GM12801 (cell line): ENCODE results near the gene COG4.

Source experiments
- CTCF ChIP-seq: IDR thresholded peaks from one replicate; pipeline ENCODE4 v1.5.1; 2011; ENCODE audit warnings: control low read depth; ENCODE audit not compliant: insufficient read length; ENCODE audit errors: extremely low read depth

The COG4 gene

GRCh38 chr16:70468776-70469525 is 54.4 kb downstream of the COG4 start:
- no peak for TF ChIP-seq CTCF

DNA sequence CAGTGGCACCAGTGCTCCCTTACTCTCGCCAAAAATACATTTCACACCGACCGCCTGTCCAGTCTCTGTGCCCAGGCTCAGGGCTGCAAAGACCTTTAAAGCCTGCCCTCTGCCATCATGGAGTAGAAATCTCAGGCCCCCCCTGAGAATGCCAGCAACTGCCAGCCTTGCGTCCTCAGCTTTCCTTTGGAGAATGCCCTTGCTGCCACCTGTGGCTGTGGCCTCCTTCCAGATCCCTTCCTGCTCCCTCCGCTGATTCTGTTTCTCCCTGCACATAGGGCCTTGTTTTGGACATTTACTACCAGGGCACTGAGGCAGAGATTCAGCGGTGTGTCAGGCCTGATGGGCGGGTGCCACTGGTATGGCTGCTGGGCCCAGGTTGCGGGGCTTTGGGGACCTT is 55.7 kb downstream of the COG4 start:
- TF ChIP-seq CTCF, result no peak

DNA sequence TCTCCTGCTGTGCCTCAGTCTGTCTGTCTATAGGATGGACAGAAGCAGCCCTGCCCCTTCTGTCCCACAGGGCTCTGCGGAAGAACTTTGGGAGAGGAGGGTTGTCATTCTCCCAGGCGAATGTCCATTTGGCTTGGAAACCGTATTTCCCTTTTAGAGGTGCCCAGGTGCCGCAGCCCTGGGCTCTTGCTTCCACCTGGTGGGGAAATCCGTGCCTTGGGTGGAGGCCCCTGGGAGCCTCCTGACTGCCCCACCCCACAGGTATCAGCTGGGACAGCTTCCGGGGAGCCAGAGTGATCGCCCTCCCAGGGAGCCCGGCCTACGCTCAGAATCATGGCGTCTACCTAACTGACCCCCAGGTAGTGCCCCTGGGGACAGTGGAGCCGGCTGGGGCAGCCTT is 56.2 kb downstream of the COG4 start:
- no peak for TF ChIP-seq CTCF

GRCh38 chr16:70466805-70467076 is 56.6 kb downstream of the COG4 start:
- no peak for TF ChIP-seq CTCF

- no peak for TF ChIP-seq CTCF
Measured at GRCh38 chr16:70465999-70466804, 57.2 kb downstream of the COG4 start.

DNA sequence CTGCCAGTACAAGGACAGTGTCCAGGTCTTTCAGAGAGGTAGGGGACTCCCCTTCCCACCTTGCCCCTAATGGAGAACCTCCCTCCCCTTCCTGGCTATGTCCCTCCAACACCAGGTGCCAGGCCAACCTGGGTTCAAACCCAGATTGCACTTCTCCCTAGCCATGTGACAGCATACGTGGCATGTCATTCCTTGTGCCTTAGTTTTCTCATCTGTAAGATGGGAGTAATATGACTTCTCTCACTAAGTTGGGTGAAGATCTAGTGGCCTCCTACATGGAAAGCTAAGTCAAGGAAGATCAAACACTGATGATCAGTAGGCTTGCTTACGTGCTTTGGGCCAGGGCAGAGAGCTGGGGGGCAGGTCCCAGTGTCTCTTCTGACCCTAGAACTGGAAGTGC is 60.1 kb downstream of the COG4 start:
- TF ChIP-seq CTCF, result no peak

DNA sequence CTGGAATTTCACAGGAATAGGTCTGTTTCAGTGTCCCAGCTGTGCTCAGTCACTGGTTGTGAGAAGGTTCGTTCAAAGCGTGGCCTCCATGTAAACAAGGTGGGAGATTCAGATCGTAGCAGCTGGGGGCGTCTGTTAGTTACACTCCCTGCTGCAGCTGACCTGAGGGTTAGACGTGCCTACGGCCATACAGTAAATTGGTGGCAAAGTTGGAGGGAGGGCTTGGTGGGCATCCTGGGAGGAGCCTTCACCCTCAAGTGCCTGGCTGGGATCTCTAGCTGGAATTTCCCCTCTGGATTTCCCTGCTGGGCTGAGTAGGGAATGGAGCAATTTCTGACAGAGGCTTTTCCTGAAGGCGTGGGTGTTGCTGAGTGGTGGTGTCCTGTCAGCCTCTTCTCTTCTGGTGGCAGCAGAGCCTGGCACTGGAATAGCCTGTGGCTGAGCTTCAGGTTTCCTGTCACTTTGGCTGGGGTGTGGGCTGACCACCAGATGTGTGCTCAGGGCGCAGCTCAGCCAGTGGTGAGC is 62.6 kb downstream of the COG4 start:
- no peak for TF ChIP-seq CTCF
